Endothelial cell of umbilical vein (primary cell): ENCODE measurements around the gene ZFP36. TPM values are rescaled to one million over a fixed set of nuclear protein-coding genes. Genes with fewer than 3 reads are reported as not detected.

ENCODE experiments used
- BruUV-seq: library from RNA; stranded (reverse); fragments of 400-500 nt; replicated peaks from 2 replicates; lab custom pipeline; 2021; lab: Mats Ljungman, UMichigan
- CTCF ChIA-PET: fragments of 300-600, 350-600 bp; sonication (Branson Sonifier 250); formaldehyde crosslinking; loops from one replicate; lab custom pipeline; 2021; ENCODE audit warnings: antibody characterized with exemption, inconsistent platforms; lab: Charles Lee
- POLR2A ChIA-PET: fragments of 300-600, 350-600 bp; sonication (Branson Sonifier 250); formaldehyde crosslinking; loops from one replicate; lab custom pipeline; 2021; ENCODE audit warnings: antibody characterized with exemption, inconsistent platforms; lab: Charles Lee
- DNase-seq: peaks from one replicate; pipeline ENCODE4 v3.0.0-alpha.2; 2011; ENCODE audit warnings: low read depth, low spot score
- FAIRE-seq: peaks from 2 replicates; lab custom pipeline; 2011; peaks lifted over from hg19 to GRCh38; lab: Jason Lieb, UNC
- H2AFZ ChIP-seq: 2 replicates; pipeline ENCODE4 v1.6.0; 2012; ENCODE audit warnings: low read depth, low read length, control low read depth, inconsistent platforms
- H3K27ac ChIP-seq: 2 replicates; pipeline ENCODE4 v1.5.1; 2011; ENCODE audit warnings: low read depth, mild to moderate bottlenecking, control low read depth, low read length, moderate library complexity; ENCODE audit not compliant: insufficient read depth
- H3K27me3 ChIP-seq, 2 experiments: 2 replicates each; pipeline versions ENCODE4 v1.6.0 to v1.6.1; 2011; ENCODE audit warnings: low read length in 2 of 2, mixed read lengths in 1 of 2; ENCODE audit not compliant: control insufficient read depth in 2 of 2, insufficient read depth in 2 of 2
- H3K36me3 ChIP-seq, 2 experiments: 2 replicates in 1 of 2; 3 replicates in 1 of 2; pipeline ENCODE4 v1.5.1; 2011; ENCODE audit warnings: low read length in 2 of 2, mild to moderate bottlenecking in 1 of 2, moderate library complexity in 1 of 2; ENCODE audit not compliant: control insufficient read depth in 2 of 2, insufficient read depth in 2 of 2; ENCODE audit errors: extremely low read depth in 1 of 2
- H3K4me1 ChIP-seq: 3 replicates; pipeline ENCODE4 v1.5.1; 2011; ENCODE audit warnings: mild to moderate bottlenecking, low read length; ENCODE audit not compliant: control insufficient read depth, insufficient read depth; ENCODE audit errors: extremely low read depth
- H3K4me2 ChIP-seq: 2 replicates; pipeline ENCODE4 v1.6.1; 2011; ENCODE audit warnings: low read length, control low read depth, mixed read lengths; ENCODE audit not compliant: insufficient read depth
- H3K4me3 ChIP-seq, 3 experiments: fragments of 200-600 bp in 1 of 3; sonication (generic), shearing (Covaris generic) in 1 of 3; replicated peaks in 1 of 3; 2 replicates each; pipeline ENCODE4 v1.5.1; 2011 to 2016; ENCODE audit warnings: control low read depth in 3 of 3, low read length in 3 of 3, mild to moderate bottlenecking in 2 of 3, inconsistent platforms in 1 of 3, low read depth in 1 of 3, moderate library complexity in 1 of 3; ENCODE audit not compliant: insufficient read depth in 1 of 3
- H3K79me2 ChIP-seq: 2 replicates; pipeline ENCODE4 v1.6.0; 2012; ENCODE audit warnings: low read length, inconsistent platforms; ENCODE audit not compliant: control insufficient read depth, insufficient read depth
- H3K9ac ChIP-seq: replicated peaks from 2 replicates; pipeline ENCODE3; 2011; ENCODE audit warnings: low read length, control low read depth; ENCODE audit not compliant: insufficient read depth; ENCODE audit errors: extremely low read depth
- H3K9me1 ChIP-seq: replicated peaks from 3 replicates; pipeline ENCODE4 v1.6.0; 2011; ENCODE audit warnings: mild to moderate bottlenecking, low read length; ENCODE audit not compliant: control insufficient read depth, insufficient read depth; ENCODE audit errors: extremely low read depth
- H3K9me3 ChIP-seq: replicated peaks from 2 replicates; pipeline ENCODE4 v1.5.1; 2012; ENCODE audit warnings: low read length, inconsistent platforms; ENCODE audit not compliant: control insufficient read depth, insufficient read depth
- H4K20me1 ChIP-seq: replicated peaks from 2 replicates; pipeline ENCODE3; 2011; ENCODE audit warnings: mild to moderate bottlenecking, low read length; ENCODE audit not compliant: control insufficient read depth, insufficient read depth; ENCODE audit errors: extremely low read depth
- CTCF ChIP-seq, 2 donors: IDR thresholded peaks; 1 replicate in 1 of 2; 2 replicates in 1 of 2; pipeline ENCODE4 v1.5.1; 2011; ENCODE audit warnings: low read length in 2 of 2, mild to moderate bottlenecking in 2 of 2, moderate library complexity in 2 of 2, control low read depth in 1 of 2, inconsistent platforms in 1 of 2, low read depth in 1 of 2; ENCODE audit not compliant: insufficient read depth in 1 of 2; ENCODE audit errors: extremely low read depth in 1 of 2
- FOS ChIP-seq: IDR thresholded peaks from 2 replicates; pipeline ENCODE4 v1.6.1; 2011; ENCODE audit warnings: mild to moderate bottlenecking, low read length, moderate library complexity, borderline replicate concordance; ENCODE audit not compliant: insufficient read depth
- JUN ChIP-seq: IDR thresholded peaks from 2 replicates; pipeline ENCODE4 v1.6.1; 2011; ENCODE audit warnings: borderline replicate concordance, low read depth; ENCODE audit not compliant: insufficient read length, insufficient read depth
- POLR2A ChIP-seq: IDR thresholded peaks from 2 replicates; pipeline ENCODE4 v1.6.1; 2012; ENCODE audit warnings: low read depth, mild to moderate bottlenecking, control low read depth, low read length
- POLR2AphosphoS5 ChIP-seq: IDR thresholded peaks from 2 replicates; pipeline ENCODE4 v1.6.1; 2012; ENCODE audit warnings: low read depth, mild to moderate bottlenecking, control low read depth, low read length, moderate library complexity; ENCODE audit not compliant: insufficient read depth
- dilution Hi-C: fragments of 300-500 bp; cut with MboI; formaldehyde crosslinking; loops from one replicate; pipeline ENCODE4 v1.15.0; 2019; ENCODE audit warnings: low sequenced_read_pairs; ENCODE audit not compliant: extremely low pct_ligation_motif_present
- intact Hi-C: fragments of 100-400 bp; cut with micrococcal nuclease; formaldehyde crosslinking; loops from one replicate; pipeline ENCODE4 v1.10.0; 2022
- polyA plus RNA-seq, 4 experiments: library from polyadenylated mRNA; depleted of rRNA in 3 of 4; stranded (reverse) in 3 of 4; unstranded in 1 of 4; fragments of >200 nt; gene quantifications; 2 replicates each; pipeline versions ENCODE4 v1.2.1 to v1.2.3, GENCODE V29; 2011 to 2012; ENCODE audit warnings: missing spikeins in 1 of 4
- total RNA-seq: library from RNA; stranded (reverse); gene quantifications from 2 replicates; pipeline ENCODE4 v1.2.3, GENCODE V29; 2021

The ZFP36 gene
- total and polyA plus RNA-seq, 2 donors (not counting 3 experiments of a cell fraction or from before 2014, with no cell fraction given): 12.2 to 21.7 TPM

GRCh38 chr19:39390751-39391437 lies 15.8 kb upstream of the ZFP36 start, which contains the start of the genes MED29 and PAF1:
Gene MED29 (plus strand): TSS chr19:39391378. CDS start chr19:39391423, 45 bp downstream.
Gene PAF1 (minus strand): TSS chr19:39391106. CDS start chr19:39390864, 242 bp downstream.
- FAIRE-seq (peak; percentile 99), DNase-seq (peak; percentile 100)
- H3K4me2 ChIP-seq: peak within 1 kb of the TSS; percentile 86
- CTCF ChIA-PET: interaction anchor here (0.7 to 2.0 kb wide), 9 partner anchors 13 to 269 kb away, joined by 3 to 11 read pairs (median 6); partner anchors contain the start of genes PLEKHG2 and RPS16
- peak within 1 kb of the TSS; percentile 89 for H3K9ac ChIP-seq
- no peaks in the 10 kb centered on the region for H3K27me3 ChIP-seq
- dilution Hi-C loops (no loop called here), intact Hi-C loops (loop anchor here (1.0 to 5.0 kb wide), 3 partner anchors 39 to 264 kb away; partner anchors contain the start of gene PAK4)
- peak within 1 kb of the TSS; percentile 75 for H2AFZ ChIP-seq
- no peaks in the 10 kb centered on the region for H4K20me1 ChIP-seq
- H3K4me3 ChIP-seq: peak within 1 kb of the TSS; percentile 60 to 84 (median 83)
- H3K4me1 ChIP-seq: peaks cover 9% of the 10 kb centered on the region
- H3K36me3 ChIP-seq: peaks cover 7 to 31% of the 10 kb centered on the region in 2 experiments
- no peak for TF ChIP-seq FOS
- TF ChIP-seq JUN: peak; percentile 53
- peak; percentile 92 for TF ChIP-seq POLR2AphosphoS5
- peak in 1 of 2 donors; percentile 7 for TF ChIP-seq CTCF (IDR thresholded peaks at IDR 0.05; ENCODE audit: extremely low read depth in 1 of 2, insufficient read depth in 1 of 2, low read depth in 1 of 2, low read length in 2 of 2)
- TF ChIP-seq POLR2A: peak; percentile 98
- H3K79me2 ChIP-seq: peaks cover 11% of the 10 kb centered on the region
- BruUV-seq: no TSS peak
- H3K9me3 ChIP-seq: no peaks in the 10 kb centered on the region
- POLR2A ChIA-PET: interaction anchor here (0.6 to 1.4 kb wide), 9 partner anchors 9 to 49 kb away, joined by 3 to 11 read pairs (median 3); partner anchors contain the start of genes PLEKHG2, RPS16 and SAMD4B
- peak within 1 kb of the TSS; percentile 83 for H3K27ac ChIP-seq
- no peaks in the 10 kb centered on the region for H3K9me1 ChIP-seq
